GM23248 (cell line): ENCODE results near the gene GALNT12. TPM values are rescaled to one million over a fixed set of nuclear protein-coding genes. Genes with fewer than 3 reads are reported as not detected.

ENCODE experiments used
- DNase-seq: peaks from one replicate; pipeline ENCODE4 v3.0.0-alpha.2; 2015
- H2AFZ ChIP-seq: fragments of 200-600 bp; sonication (generic); 2 replicates; pipeline ENCODE4 v1.6.1; 2016; ENCODE audit warnings: antibody characterized with exemption
- H3F3A ChIP-seq: fragments of 200-600 bp; sonication (generic); 2 replicates; pipeline ENCODE4 v1.6.1; 2016; ENCODE audit warnings: mild to moderate bottlenecking, antibody characterized with exemption, mixed run types; ENCODE audit not compliant: insufficient read depth
- H3K27ac ChIP-seq: fragments of 200-600 bp; sonication (generic); 2 replicates; pipeline ENCODE4 v1.5.1; 2016; ENCODE audit warnings: mild to moderate bottlenecking
- H3K27me3 ChIP-seq: fragments of 200-600 bp; sonication (generic); replicated peaks from 2 replicates; pipeline ENCODE4 v1.6.1; 2016; ENCODE audit warnings: mild to moderate bottlenecking; ENCODE audit not compliant: insufficient read depth
- H3K36me3 ChIP-seq: fragments of 200-600 bp; sonication (generic); 2 replicates; pipeline ENCODE4 v1.6.1; 2016; ENCODE audit warnings: low read depth, mild to moderate bottlenecking
- H3K4me1 ChIP-seq: fragments of 200-600 bp; sonication (generic); 2 replicates; pipeline ENCODE4 v1.6.1; 2016; ENCODE audit warnings: mild to moderate bottlenecking; ENCODE audit not compliant: insufficient read depth
- H3K4me2 ChIP-seq: fragments of 200-600 bp; sonication (generic); one replicate; pipeline ENCODE4 v1.6.1; 2016; ENCODE audit warnings: mild to moderate bottlenecking; ENCODE audit not compliant: unreplicated experiment
- H3K4me3 ChIP-seq: fragments of 200-600 bp; sonication (generic); 2 replicates; pipeline ENCODE4 v1.5.1; 2016; ENCODE audit warnings: mild to moderate bottlenecking
- H3K79me2 ChIP-seq: fragments of 200-600 bp; sonication (generic); 2 replicates; pipeline ENCODE4 v1.6.1; 2016; ENCODE audit warnings: mild to moderate bottlenecking; ENCODE audit not compliant: insufficient read depth
- H3K9ac ChIP-seq: fragments of 200-600 bp; sonication (generic); 2 replicates; pipeline ENCODE4 v1.6.1; 2016; ENCODE audit warnings: mild to moderate bottlenecking
- H3K9me2 ChIP-seq: fragments of 200-600 bp; sonication (generic); 2 replicates; pipeline ENCODE4 v1.6.1; 2016; ENCODE audit warnings: mixed run types, mild to moderate bottlenecking, moderate library complexity; ENCODE audit not compliant: insufficient read depth
- H3K9me3 ChIP-seq: fragments of 200-600 bp; sonication (generic); one replicate; pipeline ENCODE4 v1.6.1; 2017; ENCODE audit warnings: low read depth
- H4K20me1 ChIP-seq: fragments of 200-600 bp; sonication (generic); 2 replicates; pipeline ENCODE4 v1.6.0; 2016; ENCODE audit not compliant: insufficient read depth
- EZH2 ChIP-seq: fragments of 200-600 bp; sonication (generic); IDR thresholded peaks from 2 replicates; pipeline ENCODE4 v1.6.1; 2018; ENCODE audit warnings: antibody characterized with exemption, mild to moderate bottlenecking; ENCODE audit not compliant: insufficient read depth, poor library complexity, severe bottlenecking
- EZH2phosphoT487 ChIP-seq: fragments of 200-600 bp; sonication (generic); IDR thresholded peaks from 2 replicates; pipeline ENCODE4 v1.6.1; 2018; ENCODE audit warnings: antibody characterized with exemption, moderate library complexity, mild to moderate bottlenecking, low read depth; ENCODE audit not compliant: insufficient read depth
- WGBS, 2 experiments: methylation state at CpG; one replicate each; pipeline ENCODE4 v1.1.6; 2015 to 2017; ENCODE audit warnings: low lambda C conversion rate in 2 of 2, low coverage in 1 of 2; ENCODE audit errors: missing lambda C conversion rate in 2 of 2; 5-methylcytosine and 5-hydroxymethylcytosine counted together
- in situ Hi-C: fragments of 300-500 bp; cut with MboI; formaldehyde crosslinking; loops from 2 replicates; pipeline ENCODE4 v1.15.0; 2020
- polyA plus RNA-seq: library from polyadenylated mRNA; unstranded; fragments of >200 nt; fragmentation: Nextera tagmentation; extraction: Ambion mirVana; gene quantifications from 2 replicates; pipeline ENCODE4 v1.2.1, GENCODE V29; 2016
- total RNA-seq: library from RNA; depleted of rRNA; stranded (reverse); fragments of >200 nt; shearing (Covaris generic); gene quantifications from 2 replicates; pipeline ENCODE4 v1.2.3, GENCODE V29; 2014

Gene GALNT12
- total and polyA plus RNA-seq, 2 experiments from 2014 or later: 0.74 to 10.1 TPM

- WGBS, 2 experiments: 23 to 26% methylated on average over 4 of the region's 4 CpGs
- Histone ChIP-seq H3K36me3 (no peaks in the 10 kb centered on the region), H3K4me2 (peak overlapping the region; percentile 33), H3K4me1 (peaks cover 37% of the 10 kb centered on the region), H3K9ac (no peak overlapping the region), H3K9me3 (no peaks in the 10 kb centered on the region), H3K27me3 (no peaks in the 10 kb centered on the region), H3K27ac (peak overlapping the region; percentile 46), H3F3A (peaks cover 17% of the 10 kb centered on the region), H2AFZ (peak overlapping the region; percentile 26; the same call in 1 of the 2 replicates), H3K4me3 (no peak overlapping the region), H4K20me1 (no peaks in the 10 kb centered on the region), H3K9me2 (no peaks in the 10 kb centered on the region), H3K79me2 (no peaks in the 10 kb centered on the region)
- in situ Hi-C loops: no loop called here
- TF ChIP-seq EZH2: no peak
- TF ChIP-seq EZH2phosphoT487: no peak
- DNase-seq: peak; percentile 59
Observed at GRCh38 chr9:98888801-98889421, 81.4 kb downstream of the GALNT12 start.

GRCh38 chr9:98890256-98890655 is 82.8 kb downstream of the GALNT12 start:
- Histone ChIP-seq H3F3A (peaks cover 17% of the 10 kb centered on the region), H3K9me2 (no peaks in the 10 kb centered on the region), H3K27me3 (no peaks in the 10 kb centered on the region), H2AFZ (no peak overlapping the region), H4K20me1 (no peaks in the 10 kb centered on the region), H3K9me3 (no peaks in the 10 kb centered on the region), H3K36me3 (no peaks in the 10 kb centered on the region), H3K4me2 (no peak overlapping the region), H3K27ac (no peak overlapping the region), H3K4me3 (no peak overlapping the region), H3K79me2 (no peaks in the 10 kb centered on the region), H3K4me1 (peaks cover 37% of the 10 kb centered on the region), H3K9ac (no peak overlapping the region)
- in situ Hi-C loops: no loop called here
- no peak for DNase-seq
- TF ChIP-seq EZH2phosphoT487 (no peak), EZH2 (no peak)
- WGBS, 2 experiments: 55 to 58% methylated on average over 7 of the region's 7 CpGs

GRCh38 chr9:98892288-98892687 is 84.8 kb downstream of the GALNT12 start:
- DNase-seq: no peak
- in situ Hi-C loops: no loop called here
- H3K4me3 ChIP-seq: no peak overlapping the region
- no peaks in the 10 kb centered on the region for H3K9me2 ChIP-seq
- no peaks in the 10 kb centered on the region for H3K36me3 ChIP-seq
- no peak overlapping the region for H3K4me2 ChIP-seq
- TF ChIP-seq EZH2: no peak
- no peak for TF ChIP-seq EZH2phosphoT487
- peaks cover 23% of the 10 kb centered on the region for H3K4me1 ChIP-seq
- no peaks in the 10 kb centered on the region for H4K20me1 ChIP-seq
- no peak overlapping the region for H2AFZ ChIP-seq
- peaks cover 17% of the 10 kb centered on the region for H3F3A ChIP-seq
- no peak overlapping the region for H3K9ac ChIP-seq
- H3K27ac ChIP-seq: no peak overlapping the region
- WGBS, 2 experiments: 66 to 74% methylated on average over 1 of the region's 1 CpG
- H3K27me3 ChIP-seq: no peaks in the 10 kb centered on the region
- H3K79me2 ChIP-seq: no peaks in the 10 kb centered on the region
- no peaks in the 10 kb centered on the region for H3K9me3 ChIP-seq

- TF ChIP-seq EZH2phosphoT487: no peak
- no peak overlapping the region for H3K27ac ChIP-seq
- H3K79me2 ChIP-seq: no peaks in the 10 kb centered on the region
- H3K4me3 ChIP-seq: no peak overlapping the region
- no peak overlapping the region for H3K9ac ChIP-seq
- in situ Hi-C loops: no loop called here
- H3K27me3 ChIP-seq: no peaks in the 10 kb centered on the region
- peaks cover 19% of the 10 kb centered on the region for H3K4me1 ChIP-seq
- 83 to 91% methylated on average over 4 of the region's 4 CpGs for WGBS, 2 experiments
- no peak overlapping the region for H3K4me2 ChIP-seq
- no peak for DNase-seq
- peaks cover 17% of the 10 kb centered on the region for H3F3A ChIP-seq
- no peaks in the 10 kb centered on the region for H3K36me3 ChIP-seq
- no peak overlapping the region for H2AFZ ChIP-seq
- H4K20me1 ChIP-seq: no peaks in the 10 kb centered on the region
- no peaks in the 10 kb centered on the region for H3K9me2 ChIP-seq
- H3K9me3 ChIP-seq: no peaks in the 10 kb centered on the region
Observed at GRCh38 chr9:98892690-98893089, 85.2 kb downstream of the GALNT12 start.

GRCh38 chr9:98894171-98894570 is 86.7 kb downstream of the GALNT12 start:
- DNase-seq: no peak
- Histone ChIP-seq H4K20me1 (no peaks in the 10 kb centered on the region), H3K9me2 (no peaks in the 10 kb centered on the region), H3K36me3 (no peaks in the 10 kb centered on the region), H3K9ac (no peak overlapping the region), H3K4me1 (peaks cover 6% of the 10 kb centered on the region), H2AFZ (no peak overlapping the region), H3K4me2 (no peak overlapping the region), H3F3A (peaks cover 5% of the 10 kb centered on the region; the same call in 1 of the 2 replicates), H3K27ac (no peak overlapping the region), H3K27me3 (no peaks in the 10 kb centered on the region), H3K9me3 (no peaks in the 10 kb centered on the region), H3K79me2 (no peaks in the 10 kb centered on the region), H3K4me3 (no peak overlapping the region)
- in situ Hi-C loops: no loop called here
- TF ChIP-seq EZH2phosphoT487 (no peak), EZH2 (no peak)
- WGBS, 2 experiments: 84 to 86% methylated on average over 3 of the region's 3 CpGs
